Gastroesophageal sphincter (tissue), 3 donors: Measurements from ENCODE around the gene AFF2.

Experiments
- CTCF ChIP-seq, 4 experiments: fragments of 200-600 bp in 2 of 4; fragments of 450-650 bp in 2 of 4; sonication (generic) in 1 of 4; IDR thresholded peaks; one replicate each; pipeline ENCODE4 v1.5.1; 2017 to 2019; ENCODE audit warnings: antibody characterized with exemption in 4 of 4, mild to moderate bottlenecking in 2 of 4, moderate library complexity in 2 of 4
- POLR2A ChIP-seq, 2 donors: fragments of 450-650 bp; IDR thresholded peaks; one replicate each; pipeline ENCODE4 v1.6.1; 2017; ENCODE audit warnings: antibody characterized with exemption in 2 of 2, mild to moderate bottlenecking in 2 of 2, moderate library complexity in 1 of 2

DNA sequence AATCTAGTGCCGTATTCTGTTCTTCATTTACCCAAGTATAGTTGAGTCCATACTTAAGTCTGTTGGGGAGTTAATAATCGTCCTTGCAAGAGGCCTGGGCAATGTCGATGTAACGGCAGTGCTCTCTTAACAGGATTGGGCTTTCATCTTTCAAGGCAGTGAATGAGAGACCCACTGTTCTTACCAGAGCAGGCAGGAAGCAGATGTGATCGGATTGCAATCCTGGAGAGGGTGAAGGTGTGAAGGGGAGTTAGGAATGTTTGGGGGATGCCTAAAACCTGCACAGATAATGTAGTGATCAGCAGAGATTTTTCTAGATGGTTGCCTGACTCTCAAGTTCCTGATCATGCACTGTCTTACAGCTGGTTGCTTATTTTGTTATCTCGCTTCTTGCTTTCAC lies 308.4 kb downstream of the AFF2 start:
- no peak for TF ChIP-seq POLR2A (IDR thresholded peaks at IDR 0.05)
- TF ChIP-seq CTCF (IDR thresholded peaks at IDR 0.05), result no peak
